ENCODE data around the gene COG6.

Gene COG6

DNA sequence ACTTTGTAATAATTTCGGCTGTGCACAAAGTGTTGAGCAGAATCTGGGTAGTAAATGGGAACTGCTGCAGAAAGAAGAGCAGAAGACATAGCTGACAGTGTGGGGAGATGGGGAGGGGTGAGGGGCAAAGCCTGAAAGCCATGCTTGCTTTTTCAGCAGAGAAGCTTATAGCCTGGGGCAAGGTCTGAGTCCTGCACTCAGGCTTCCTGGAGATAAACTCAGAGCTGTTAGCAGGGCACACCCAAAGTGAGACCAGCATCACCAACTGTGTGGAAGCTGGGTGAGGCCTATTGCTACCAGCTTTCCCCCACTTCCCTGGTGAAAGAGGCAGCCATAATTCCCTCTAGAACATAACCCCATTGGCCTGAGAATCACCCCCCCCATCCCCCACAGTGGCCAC is 36.9 kb upstream of the COG6 start:
- no peak for DNase-seq (ENCODE audit: extremely low read depth, insufficient read length)
- TF ChIP-seq, protein P1, sequence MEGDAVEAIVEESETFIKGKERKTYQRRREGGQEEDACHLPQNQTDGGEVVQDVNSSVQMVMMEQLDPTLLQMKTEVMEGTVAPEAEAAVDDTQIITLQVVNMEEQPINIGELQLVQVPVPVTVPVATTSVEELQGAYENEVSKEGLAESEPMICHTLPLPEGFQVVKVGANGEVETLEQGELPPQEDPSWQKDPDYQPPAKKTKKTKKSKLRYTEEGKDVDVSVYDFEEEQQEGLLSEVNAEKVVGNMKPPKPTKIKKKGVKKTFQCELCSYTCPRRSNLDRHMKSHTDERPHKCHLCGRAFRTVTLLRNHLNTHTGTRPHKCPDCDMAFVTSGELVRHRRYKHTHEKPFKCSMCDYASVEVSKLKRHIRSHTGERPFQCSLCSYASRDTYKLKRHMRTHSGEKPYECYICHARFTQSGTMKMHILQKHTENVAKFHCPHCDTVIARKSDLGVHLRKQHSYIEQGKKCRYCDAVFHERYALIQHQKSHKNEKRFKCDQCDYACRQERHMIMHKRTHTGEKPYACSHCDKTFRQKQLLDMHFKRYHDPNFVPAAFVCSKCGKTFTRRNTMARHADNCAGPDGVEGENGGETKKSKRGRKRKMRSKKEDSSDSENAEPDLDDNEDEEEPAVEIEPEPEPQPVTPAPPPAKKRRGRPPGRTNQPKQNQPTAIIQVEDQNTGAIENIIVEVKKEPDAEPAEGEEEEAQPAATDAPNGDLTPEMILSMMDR (IDR thresholded peaks at IDR 0.05; ENCODE audit: insufficient read depth, low read length, poor library complexity, severe bottlenecking), result no peak
- H3K27me3 ChIP-seq (replicated peaks; ENCODE audit: control insufficient read depth, insufficient read depth, low read length), result peaks cover 1% of the 10 kb centered on the region; the same call in 1 of the 2 replicates
- no peak overlapping the region for H3K4me3 ChIP-seq (replicated peaks; ENCODE audit: low read depth, low read length)
- H3K36me3 ChIP-seq (ENCODE audit: control insufficient read depth, insufficient read depth, low read length), result no peaks in the 10 kb centered on the region

DNA sequence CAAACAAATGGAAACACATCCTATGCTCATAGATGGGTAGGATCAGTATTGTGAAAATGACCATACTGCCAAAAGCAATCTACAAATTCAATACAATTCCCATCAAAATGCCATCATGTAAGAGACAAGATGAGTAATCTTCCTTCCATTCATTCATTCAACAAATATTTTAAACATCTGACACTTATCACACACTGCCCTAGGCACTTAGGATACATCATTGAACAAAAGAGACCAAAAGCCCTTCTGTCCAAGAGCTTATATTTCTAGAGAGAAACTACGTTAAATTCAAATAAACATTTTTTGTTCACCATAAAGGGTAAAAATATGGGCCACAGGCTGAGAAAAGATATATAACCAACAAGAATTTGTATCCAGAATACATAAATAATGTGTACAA is 32.0 kb upstream of the COG6 start:
- DNase-seq (ENCODE audit: extremely low read depth, insufficient read length), result no peak
- H3K27me3 ChIP-seq (replicated peaks; ENCODE audit: control insufficient read depth, insufficient read depth, low read length), result peaks cover 1% of the 10 kb centered on the region; the same call in 1 of the 2 replicates
- H3K36me3 ChIP-seq (ENCODE audit: control insufficient read depth, insufficient read depth, low read length), result no peaks in the 10 kb centered on the region
- H3K4me3 ChIP-seq (replicated peaks; ENCODE audit: low read depth, low read length), result no peak overlapping the region
- TF ChIP-seq, protein P1 (IDR thresholded peaks at IDR 0.05; ENCODE audit: insufficient read depth, low read length, poor library complexity, severe bottlenecking), result no peak

DNA sequence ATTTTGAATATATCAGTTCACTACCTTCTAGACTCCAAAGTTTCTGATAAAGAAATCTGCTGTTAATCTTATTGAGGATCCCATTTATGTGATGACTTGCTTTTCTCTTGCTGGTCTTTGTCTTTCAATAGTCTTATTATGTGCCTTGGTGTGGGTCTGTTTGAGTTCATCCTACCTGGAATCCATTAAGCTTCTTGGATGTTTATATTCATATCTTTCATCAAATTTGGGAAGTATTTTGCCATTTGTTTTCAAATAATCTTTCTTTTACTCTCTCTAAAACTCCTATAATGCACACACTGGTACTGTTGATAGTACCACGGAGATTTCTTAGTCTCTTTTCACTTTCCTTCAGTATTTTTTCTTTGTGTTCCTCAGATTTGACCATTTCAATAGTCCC is 24.2 kb upstream of the COG6 start:
- H3K27me3 ChIP-seq (replicated peaks; ENCODE audit: control insufficient read depth, insufficient read depth, low read length), result no peaks in the 10 kb centered on the region
- no peak for DNase-seq (ENCODE audit: extremely low read depth, insufficient read length)
- H3K4me3 ChIP-seq (replicated peaks; ENCODE audit: low read depth, low read length), result no peak overlapping the region
- no peaks in the 10 kb centered on the region for H3K36me3 ChIP-seq (ENCODE audit: control insufficient read depth, insufficient read depth, low read length)
- TF ChIP-seq, protein P1 (IDR thresholded peaks at IDR 0.05; ENCODE audit: insufficient read depth, low read length, poor library complexity, severe bottlenecking), result no peak

DNA sequence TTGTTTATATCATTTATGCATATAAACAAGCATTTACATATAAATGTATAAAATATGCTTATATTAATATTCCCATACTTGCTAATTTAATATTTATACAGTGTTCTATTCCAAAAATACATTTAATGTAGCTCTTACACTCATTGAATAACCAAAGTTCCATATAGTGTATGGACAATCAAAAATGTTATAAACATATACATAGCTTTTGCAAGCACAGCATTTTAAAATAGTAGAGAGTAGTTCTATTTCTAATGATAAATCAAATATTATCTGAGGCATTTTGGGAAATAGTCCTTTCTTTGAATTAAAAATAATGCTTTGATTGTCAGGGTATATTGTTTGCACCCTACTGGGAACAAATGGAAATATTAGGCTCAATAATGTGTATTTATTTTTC is 22.5 kb upstream of the COG6 start:
- DNase-seq (ENCODE audit: extremely low read depth, insufficient read length), result no peak
- TF ChIP-seq, protein P1 (IDR thresholded peaks at IDR 0.05; ENCODE audit: insufficient read depth, low read length, poor library complexity, severe bottlenecking), result no peak
- no peak overlapping the region for H3K4me3 ChIP-seq (replicated peaks; ENCODE audit: low read depth, low read length)
- no peaks in the 10 kb centered on the region for H3K27me3 ChIP-seq (replicated peaks; ENCODE audit: control insufficient read depth, insufficient read depth, low read length)
- no peaks in the 10 kb centered on the region for H3K36me3 ChIP-seq (ENCODE audit: control insufficient read depth, insufficient read depth, low read length)

DNA sequence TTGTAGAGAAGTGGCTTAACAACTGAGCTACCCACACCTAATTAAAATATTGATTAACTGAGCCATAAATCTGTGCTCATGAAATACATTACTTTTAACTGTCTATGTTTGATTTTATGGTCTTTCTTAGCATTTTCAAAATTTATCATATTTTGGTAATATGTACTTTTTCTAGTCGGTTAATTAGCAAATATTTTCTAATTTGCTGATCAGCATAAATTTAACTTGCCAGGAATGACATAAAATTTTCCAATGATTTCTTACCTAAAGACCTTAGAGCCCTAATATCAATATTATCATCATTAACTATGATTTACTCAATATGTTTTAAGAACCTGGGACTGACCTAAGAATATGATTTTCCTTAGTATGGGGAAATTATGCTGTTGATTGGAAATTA is 19.9 kb upstream of the COG6 start:
- H3K36me3 ChIP-seq (ENCODE audit: control insufficient read depth, insufficient read depth, low read length), result no peaks in the 10 kb centered on the region
- DNase-seq (ENCODE audit: extremely low read depth, insufficient read length), result no peak
- no peaks in the 10 kb centered on the region for H3K27me3 ChIP-seq (replicated peaks; ENCODE audit: control insufficient read depth, insufficient read depth, low read length)
- TF ChIP-seq, protein P1 (IDR thresholded peaks at IDR 0.05; ENCODE audit: insufficient read depth, low read length, poor library complexity, severe bottlenecking), result no peak
- H3K4me3 ChIP-seq (replicated peaks; ENCODE audit: low read depth, low read length), result no peak overlapping the region

DNA sequence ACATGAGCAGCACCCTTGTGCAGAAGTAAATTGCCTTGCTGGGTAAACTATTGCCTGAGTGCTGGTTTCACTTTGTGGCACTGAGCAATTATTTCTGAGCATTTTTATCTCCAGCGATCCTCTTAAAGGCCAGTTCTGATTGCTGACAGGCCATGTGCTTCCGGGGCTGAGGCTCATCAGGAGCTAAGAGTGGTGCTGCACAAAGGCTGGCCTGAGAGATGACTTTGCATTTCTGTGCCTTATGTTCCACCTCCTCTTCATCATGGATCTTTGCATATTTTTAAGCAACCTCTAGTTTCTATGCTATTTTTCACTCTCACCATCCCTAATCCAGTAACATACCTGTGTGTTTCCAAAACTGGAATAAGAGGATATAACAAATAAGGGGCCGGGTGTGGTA is 17.6 kb upstream of the COG6 start:
- Histone ChIP-seq H3K36me3 (ENCODE audit: control insufficient read depth, insufficient read depth, low read length) (no peaks in the 10 kb centered on the region), H3K27me3 (replicated peaks; ENCODE audit: control insufficient read depth, insufficient read depth, low read length) (no peaks in the 10 kb centered on the region), H3K4me3 (replicated peaks; ENCODE audit: low read depth, low read length) (no peak overlapping the region)
- TF ChIP-seq, protein P1 (IDR thresholded peaks at IDR 0.05; ENCODE audit: insufficient read depth, low read length, poor library complexity, severe bottlenecking), result no peak
- DNase-seq (ENCODE audit: extremely low read depth, insufficient read length), result no peak
